Prostate gland (tissue), 2 donors: Measurements from ENCODE around the gene PGM3. TPM values are rescaled to one million over a fixed set of nuclear protein-coding genes. Genes with fewer than 3 reads are reported as not detected.

ENCODE experiments used
- DNase-seq: peaks from one replicate; pipeline ENCODE4 v3.0.0-alpha.2; 2019; ENCODE audit warnings: low spot score
- H3K27ac ChIP-seq, 2 donors: fragments of 200-600 bp; sonication (generic); 2 replicates each; pipeline ENCODE4 v1.5.1; 2017 to 2019
- H3K27me3 ChIP-seq: fragments of 200-600 bp; sonication (generic); replicated peaks from 2 replicates; pipeline ENCODE4 v1.5.1; 2019; ENCODE audit not compliant: insufficient read depth
- H3K36me3 ChIP-seq, 2 donors: fragments of 200-600 bp; sonication (generic); 1 replicate in 1 of 2; 2 replicates in 1 of 2; pipeline versions ENCODE4 v1.5.1 to v1.8.1; 2017 to 2019
- H3K4me1 ChIP-seq: fragments of 200-600 bp; sonication (generic); replicated peaks from 2 replicates; pipeline ENCODE4 v1.5.1; 2019
- H3K4me3 ChIP-seq, 2 donors: fragments of 200-600 bp; sonication (generic); 2 replicates each; pipeline ENCODE4 v1.5.1; 2017 to 2019
- H3K9me3 ChIP-seq: fragments of 200-600 bp; sonication (generic); 2 replicates; pipeline ENCODE4 v1.5.1; 2017
- CTCF ChIP-seq, 4 experiments: fragments of 200-600 bp in 2 of 4; fragments of 450-650 bp in 2 of 4; sonication (generic) in 2 of 4; IDR thresholded peaks; 1 replicate in 3 of 4; 2 replicates in 1 of 4; pipeline ENCODE4 v1.5.1; 2016 to 2019; ENCODE audit warnings: antibody characterized with exemption in 4 of 4, mild to moderate bottlenecking in 2 of 4, moderate library complexity in 2 of 4
- POLR2A ChIP-seq: fragments of 450-650 bp; IDR thresholded peaks from one replicate; pipeline ENCODE4 v1.6.1; 2016; ENCODE audit warnings: antibody characterized with exemption, mild to moderate bottlenecking
- POLR2AphosphoS5 ChIP-seq: sonication (generic); formaldehyde crosslinking; IDR thresholded peaks from one replicate; pipeline ENCODE4 v1.6.1; 2017; ENCODE audit warnings: antibody characterized with exemption
- WGBS: methylation state at CpG from one replicate; pipeline ENCODE4 v1.1.5; 2018; 5-methylcytosine and 5-hydroxymethylcytosine counted together
- intact Hi-C: fragments of 100-400 bp; cut with DNase I; formaldehyde crosslinking; loops from one replicate; pipeline ENCODE4 v1.14.2; 2022
- total RNA-seq, 2 donors: library from RNA; depleted of rRNA; stranded (reverse); fragments of >200 nt; gene quantifications; one replicate each; pipeline ENCODE4 v1.1.0, GENCODE V29; 2016

Gene PGM3
- 10 to 100 TPM; 31.6 to 74.8 TPM for total RNA-seq

GRCh38 chr6:83192871-83193746 lies at the start of gene PGM3, which contains the start of gene RWDD2A:
TSS of gene PGM3 (minus strand) at chr6:83193265. CDS start at chr6:83191012, 2,253 bp downstream.
TSS of gene RWDD2A (plus strand) at chr6:83193357. CDS start at chr6:83194452, 1,095 bp downstream.
- H3K4me3 ChIP-seq: peak within 1 kb of the TSS; percentile 93 to 95
- H3K9me3 ChIP-seq: no peaks in the 10 kb centered on the region
- no peaks in the 10 kb centered on the region for H3K27me3 ChIP-seq
- H3K27ac ChIP-seq: peak within 1 kb of the TSS; percentile 86 to 88
- intact Hi-C loops: loop anchor here (5.0 kb wide), 1 partner anchor 126 kb away; the partner anchor contains the start of genes DOP1A and UBE3D
- TF ChIP-seq POLR2AphosphoS5 (peak; percentile 93), CTCF (IDR thresholded peaks at IDR 0.05) (peak in 2 of 4 experiments; percentile 32 to 38), POLR2A (peak; percentile 94)
- H3K4me1 ChIP-seq: peaks cover 3% of the 10 kb centered on the region
- DNase-seq: peak; percentile 91
- 0% methylated on average over 54 of the region's 88 CpGs for WGBS
- H3K36me3 ChIP-seq: no peaks in the 10 kb centered on the region

GRCh38 chr6:83231146-83231545 lies 38.1 kb upstream of the PGM3 start:
- TF ChIP-seq POLR2A (no peak), CTCF (IDR thresholded peaks at IDR 0.05) (no peak), POLR2AphosphoS5 (no peak)
- Histone ChIP-seq H3K4me1 (no peaks in the 10 kb centered on the region), H3K9me3 (no peaks in the 10 kb centered on the region), H3K4me3 (no peak overlapping the region), H3K27ac (no peak overlapping the region), H3K36me3 (no peaks in the 10 kb centered on the region), H3K27me3 (no peaks in the 10 kb centered on the region)
- WGBS: 54% methylated on average over 1 of the region's 1 CpG
- no peak for DNase-seq
- intact Hi-C loops: no loop called here

- TF ChIP-seq POLR2A (no peak), POLR2AphosphoS5 (no peak), CTCF (IDR thresholded peaks at IDR 0.05) (no peak)
- H3K9me3 ChIP-seq: no peaks in the 10 kb centered on the region
- H3K27me3 ChIP-seq: no peaks in the 10 kb centered on the region
- intact Hi-C loops: loop anchor here (5.0 kb wide), 1 partner anchor 211 kb away; no protein-coding TSS in a partner anchor
- H3K36me3 ChIP-seq: no peaks in the 10 kb centered on the region
- no peak overlapping the region for H3K27ac ChIP-seq
- WGBS: 24% methylated on average over 1 of the region's 1 CpG
- no peaks in the 10 kb centered on the region for H3K4me1 ChIP-seq
- H3K4me3 ChIP-seq: no peak overlapping the region
- DNase-seq: no peak
Measured at GRCh38 chr6:83226517-83226916, 33.5 kb upstream of the PGM3 start.

DNA sequence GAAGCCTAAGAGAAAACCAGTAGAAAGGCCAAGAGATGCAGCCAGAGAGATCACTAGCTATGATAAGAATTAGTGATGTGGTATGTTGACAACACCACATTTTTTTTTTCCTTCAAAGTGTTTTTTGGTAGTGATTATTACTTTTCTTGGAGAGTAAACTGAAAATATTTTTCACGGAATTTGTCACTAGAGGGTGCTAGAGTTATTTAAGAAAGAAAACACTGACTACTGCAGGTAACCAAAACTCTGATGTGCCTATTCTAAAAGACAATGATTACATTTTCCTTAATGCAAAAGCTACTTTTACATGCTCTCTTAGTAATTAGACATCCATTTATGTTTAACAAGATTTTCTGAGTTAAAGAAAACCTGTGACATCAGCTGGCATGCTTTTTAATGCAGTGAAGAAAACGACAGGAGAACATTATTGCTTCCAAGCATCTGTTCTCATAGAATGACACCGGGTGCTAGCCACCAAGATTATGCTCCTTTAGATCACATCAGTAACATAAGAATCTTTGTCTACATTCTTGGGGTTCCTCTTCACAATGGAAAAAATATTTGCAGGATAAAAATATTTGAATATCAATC lies 28.9 kb upstream of the PGM3 start:
- intact Hi-C loops: loop anchor here (2.0 to 5.0 kb wide), 2 partner anchors 195 to 291 kb away; partner anchors contain the start of gene PRSS35
- Histone ChIP-seq H3K4me3 (no peak overlapping the region), H3K36me3 (no peaks in the 10 kb centered on the region), H3K9me3 (no peaks in the 10 kb centered on the region), H3K27ac (no peak overlapping the region), H3K4me1 (no peaks in the 10 kb centered on the region), H3K27me3 (no peaks in the 10 kb centered on the region)
- TF ChIP-seq POLR2A (no peak), CTCF (IDR thresholded peaks at IDR 0.05) (peak in 3 of 4 experiments; percentile 41 to 54 (median 49))
- 36% methylated on average over 3 of the region's 3 CpGs for WGBS
- DNase-seq: no peak
